OCI-LY3 (cell line): ENCODE measurements around the gene LRRC23.

Source experiments
- CTCF ChIP-seq: fragments of 200-600, 300-600 bp; sonication (generic); IDR thresholded peaks from 2 replicates; pipeline ENCODE4 v1.5.1; 2014; ENCODE audit warnings: antibody characterized with exemption, low read length, low read depth
- EZH2phosphoT487 ChIP-seq: fragments of 200-600 bp; shearing (Covaris generic); IDR thresholded peaks from 2 replicates; pipeline ENCODE4 v1.6.1; 2018; ENCODE audit warnings: antibody characterized with exemption, mixed run types, low read depth

GRCh38 chr12:6953442-6954315, 49.1 kb downstream of the LRRC23 start:
- TF ChIP-seq CTCF (no peak), EZH2phosphoT487 (no peak)
